PC-3 (cell line): ENCODE measurements around the gene RNF103.

Source experiments
- CTCF ChIP-seq: fragments of 300-600 bp; sonication (generic); conservative IDR thresholded peaks from 2 replicates; pipeline ENCODE4 v1.5.1; 2017; ENCODE audit warnings: antibody characterized with exemption, low read depth, mild to moderate bottlenecking, low read length
- EZH2 ChIP-seq: fragments of 300-600 bp; sonication (generic); IDR thresholded peaks from one replicate; pipeline ENCODE4 v1.6.1; 2017; ENCODE audit warnings: antibody characterized with exemption, mild to moderate bottlenecking, low read length; ENCODE audit not compliant: unreplicated experiment

GRCh38 chr2:86623043-86623493 lies 597 bp downstream of the RNF103 start:
- TF ChIP-seq CTCF (no peak), EZH2 (no peak)
